Subcutaneous abdominal adipose tissue (tissue), 5 donors: ENCODE measurements around the gene MARCHF2.

Experiments used
- H3K27ac ChIP-seq: one replicate; pipeline ENCODE4 v1.7.0; 2013; ENCODE audit warnings: low read depth, mild to moderate bottlenecking, inconsistent platforms, low read length, moderate library complexity
- H3K27me3 ChIP-seq, 5 donors: one replicate each; pipeline ENCODE4 v1.7.0; 2013; ENCODE audit warnings: low read length in 5 of 5, inconsistent platforms in 1 of 5; ENCODE audit not compliant: control insufficient read depth in 5 of 5, insufficient read depth in 4 of 5
- H3K36me3 ChIP-seq, 5 donors: one replicate each; pipeline ENCODE4 v1.7.0; 2013; ENCODE audit warnings: low read length in 5 of 5; ENCODE audit not compliant: control insufficient read depth in 5 of 5, insufficient read depth in 5 of 5
- H3K4me1 ChIP-seq, 5 donors: one replicate each; pipeline ENCODE4 v1.7.0; 2013; ENCODE audit warnings: low read length in 5 of 5, mild to moderate bottlenecking in 3 of 5, moderate library complexity in 1 of 5; ENCODE audit not compliant: control insufficient read depth in 5 of 5, insufficient read depth in 5 of 5
- H3K4me3 ChIP-seq, 5 donors: one replicate each; pipeline ENCODE4 v1.7.0; 2013; ENCODE audit warnings: low read length in 5 of 5, low read depth in 1 of 5
- H3K9ac ChIP-seq, 5 donors: one replicate each; pipeline ENCODE4 v1.7.0; 2013; ENCODE audit warnings: low read length in 5 of 5, mild to moderate bottlenecking in 4 of 5, moderate library complexity in 3 of 5
- H3K9me3 ChIP-seq, 5 donors: one replicate each; pipeline ENCODE4 v1.7.0; 2013; ENCODE audit warnings: low read length in 5 of 5; ENCODE audit not compliant: control insufficient read depth in 5 of 5
- donor health status: healthy.
- donor health status: healthy.
- donor health status: healthy.
- donor health status: healthy.
- donor health status: healthy.

MARCHF2 gene

GRCh38 chr19:8451377-8451776 is 38.3 kb downstream of the MARCHF2 start:
- H3K27me3 ChIP-seq = no peaks in the 10 kb centered on the region
- H3K4me3 ChIP-seq = no peak overlapping the region
- no peak overlapping the region for H3K9ac ChIP-seq
- H3K36me3 ChIP-seq = peaks cover 9 to 24% (median 12%) of the 10 kb centered on the region in 5 donors
- peak overlapping the region; percentile 32 for H3K27ac ChIP-seq
- H3K4me1 ChIP-seq = peaks cover 9 to 75% (median 67%) of the 10 kb centered on the region in 5 donors
- H3K9me3 ChIP-seq = no peaks in the 10 kb centered on the region

- Histone ChIP-seq H3K27me3 (no peaks in the 10 kb centered on the region), H3K9me3 (no peaks in the 10 kb centered on the region), H3K9ac (no peak overlapping the region), H3K4me1 (peaks cover 9 to 73% (median 67%) of the 10 kb centered on the region in 5 donors), H3K4me3 (no peak overlapping the region), H3K27ac (peak overlapping the region; percentile 32), H3K36me3 (peaks cover 10 to 26% (median 16%) of the 10 kb centered on the region in 5 donors)
Observed at GRCh38 chr19:8451885-8452284, 38.8 kb downstream of the MARCHF2 start.

- peaks cover 9 to 72% (median 65%) of the 10 kb centered on the region in 5 donors for H3K4me1 ChIP-seq
- peaks cover 13 to 28% (median 19%) of the 10 kb centered on the region in 5 donors for H3K36me3 ChIP-seq
- no peak overlapping the region for H3K4me3 ChIP-seq
- no peaks in the 10 kb centered on the region for H3K27me3 ChIP-seq
- peak overlapping the region; percentile 32 for H3K27ac ChIP-seq
- H3K9ac ChIP-seq = no peak overlapping the region
- H3K9me3 ChIP-seq = no peaks in the 10 kb centered on the region
Observed at GRCh38 chr19:8452446-8453123, 39.5 kb downstream of the MARCHF2 start.

GRCh38 chr19:8453616-8454015 is 40.5 kb downstream of the MARCHF2 start:
- peak overlapping the region in 1 of 5 donors; percentile 22 for H3K9ac ChIP-seq
- peak overlapping the region; percentile 30 for H3K27ac ChIP-seq
- peaks cover 15 to 33% (median 22%) of the 10 kb centered on the region in 5 donors for H3K36me3 ChIP-seq
- H3K9me3 ChIP-seq = no peaks in the 10 kb centered on the region
- peaks cover 9 to 77% (median 62%) of the 10 kb centered on the region in 5 donors for H3K4me1 ChIP-seq
- no peak overlapping the region for H3K4me3 ChIP-seq
- H3K27me3 ChIP-seq = no peaks in the 10 kb centered on the region

GRCh38 chr19:8454218-8454617 is 41.1 kb downstream of the MARCHF2 start:
- Histone ChIP-seq H3K27ac (peak overlapping the region; percentile 30), H3K27me3 (no peaks in the 10 kb centered on the region), H3K9ac (no peak overlapping the region), H3K4me1 (peaks cover 9 to 77% (median 62%) of the 10 kb centered on the region in 5 donors), H3K9me3 (no peaks in the 10 kb centered on the region), H3K4me3 (no peak overlapping the region), H3K36me3 (peaks cover 15 to 36% (median 22%) of the 10 kb centered on the region in 5 donors)

GRCh38 chr19:8455018-8455417 is 41.9 kb downstream of the MARCHF2 start:
- H3K36me3 ChIP-seq = peaks cover 15 to 36% (median 22%) of the 10 kb centered on the region in 5 donors
- H3K27me3 ChIP-seq = no peaks in the 10 kb centered on the region
- peaks cover 8 to 79% (median 64%) of the 10 kb centered on the region in 5 donors for H3K4me1 ChIP-seq
- H3K9me3 ChIP-seq = no peaks in the 10 kb centered on the region
- peak overlapping the region; percentile 41 for H3K27ac ChIP-seq
- no peak overlapping the region for H3K4me3 ChIP-seq
- H3K9ac ChIP-seq = no peak overlapping the region

GRCh38 chr19:8456064-8456463 is 43.0 kb downstream of the MARCHF2 start:
- Histone ChIP-seq H3K36me3 (peaks cover 15 to 36% (median 22%) of the 10 kb centered on the region in 5 donors), H3K27ac (peak overlapping the region; percentile 41), H3K27me3 (no peaks in the 10 kb centered on the region), H3K9me3 (no peaks in the 10 kb centered on the region), H3K4me1 (peaks cover 11 to 84% (median 71%) of the 10 kb centered on the region in 5 donors), H3K9ac (no peak overlapping the region), H3K4me3 (no peak overlapping the region)

- peak overlapping the region; percentile 26 for H3K27ac ChIP-seq
- no peaks in the 10 kb centered on the region for H3K27me3 ChIP-seq
- H3K4me3 ChIP-seq = no peak overlapping the region
- no peak overlapping the region for H3K9ac ChIP-seq
- H3K36me3 ChIP-seq = peaks cover 18 to 41% (median 24%) of the 10 kb centered on the region in 5 donors
- no peaks in the 10 kb centered on the region for H3K9me3 ChIP-seq
- peaks cover 7 to 77% (median 60%) of the 10 kb centered on the region in 5 donors for H3K4me1 ChIP-seq
Observed at GRCh38 chr19:8457209-8457608, 44.1 kb downstream of the MARCHF2 start.

GRCh38 chr19:8457827-8458226 is 44.7 kb downstream of the MARCHF2 start:
- H3K9me3 ChIP-seq = no peaks in the 10 kb centered on the region
- peak overlapping the region in 2 of 5 donors; percentile 4 to 33 for H3K9ac ChIP-seq
- no peak overlapping the region for H3K4me3 ChIP-seq
- H3K27ac ChIP-seq = peak overlapping the region; percentile 26
- H3K4me1 ChIP-seq = peaks cover 7 to 71% (median 54%) of the 10 kb centered on the region in 5 donors
- H3K36me3 ChIP-seq = peaks cover 19 to 46% (median 21%) of the 10 kb centered on the region in 5 donors
- H3K27me3 ChIP-seq = no peaks in the 10 kb centered on the region

- Histone ChIP-seq H3K9ac (no peak overlapping the region), H3K27ac (peak overlapping the region; percentile 26), H3K9me3 (no peaks in the 10 kb centered on the region), H3K4me1 (peaks cover 7 to 65% (median 49%) of the 10 kb centered on the region in 5 donors), H3K27me3 (no peaks in the 10 kb centered on the region), H3K4me3 (no peak overlapping the region), H3K36me3 (peaks cover 19 to 48% (median 23%) of the 10 kb centered on the region in 5 donors)
Observed at GRCh38 chr19:8458380-8458779, 45.3 kb downstream of the MARCHF2 start.
